OCI-M2 (cell line): ENCODE data around the gene KIAA1958.
"Not testable (repeated sequence)": the region's sequence is repeated elsewhere in the genome, so short reads cannot be mapped to it uniquely, and the experiment has no call there.

Experiments used
- DNase-seq: peaks from one replicate; lab custom pipeline; 2025; ENCODE audit not compliant: unreplicated experiment; lab: John Stamatoyannopoulos, UW

KIAA1958 gene

DNA sequence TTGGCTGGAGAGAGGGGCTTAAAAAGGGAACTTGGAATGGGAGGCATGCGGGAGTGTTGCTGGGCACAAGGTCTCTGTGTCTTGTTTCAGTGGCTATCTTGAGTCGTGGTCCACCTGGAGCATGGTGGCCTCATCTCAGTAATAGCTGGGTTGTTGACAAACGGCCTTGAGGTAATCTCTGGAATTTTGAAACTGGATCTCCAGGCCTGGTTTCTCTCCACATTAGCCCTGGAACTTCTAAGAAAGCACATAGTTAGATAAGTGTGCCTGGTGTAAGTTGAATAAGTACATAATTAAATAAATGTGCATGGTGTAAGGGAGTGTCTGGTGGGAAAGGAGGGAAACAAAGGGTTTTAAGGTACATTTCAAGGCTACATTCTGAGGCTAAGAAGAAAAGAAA, 169.0 kb downstream of the KIAA1958 start:
- no peak for DNase-seq

DNA sequence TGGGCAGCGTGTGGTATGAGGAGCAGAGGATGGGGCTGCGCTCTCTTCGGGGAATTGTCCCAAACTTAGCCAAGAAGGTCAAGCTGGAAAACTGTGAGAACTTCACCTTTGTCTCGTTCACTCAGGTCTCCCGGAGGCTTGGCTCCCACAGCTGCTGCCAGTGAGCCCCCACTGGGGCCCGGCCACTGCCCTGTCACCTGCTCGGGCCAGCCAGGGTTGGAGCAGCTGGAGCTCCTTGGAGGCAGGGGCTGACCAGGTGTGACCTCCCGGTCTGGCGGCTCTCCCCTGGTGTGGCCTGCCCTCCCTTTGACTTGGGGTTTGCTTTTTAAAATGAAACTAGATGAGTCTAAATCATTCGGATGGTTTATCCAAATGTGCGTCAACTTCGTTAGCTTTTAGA, 173.3 kb downstream of the KIAA1958 start:
- DNase-seq: no peak

DNA sequence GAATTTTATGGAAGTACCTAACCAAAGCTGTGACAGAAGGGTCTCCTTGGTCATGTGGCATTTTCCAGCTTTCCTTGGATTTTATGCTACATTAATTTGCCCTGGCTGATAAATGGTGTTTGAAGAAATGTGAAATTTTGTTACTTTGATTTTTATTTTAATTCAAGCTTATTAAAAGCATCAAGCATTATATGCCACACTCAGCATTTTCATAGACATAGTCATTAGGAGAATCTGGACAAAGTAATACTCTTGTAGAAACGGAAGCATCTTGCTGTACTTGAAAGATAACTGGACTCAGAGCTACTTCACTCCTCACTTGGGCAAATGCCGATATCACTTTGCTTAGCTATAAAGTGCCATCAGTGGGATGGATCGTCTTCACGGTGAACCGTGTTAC, 177.1 kb downstream of the KIAA1958 start:
- DNase-seq: no peak

DNA sequence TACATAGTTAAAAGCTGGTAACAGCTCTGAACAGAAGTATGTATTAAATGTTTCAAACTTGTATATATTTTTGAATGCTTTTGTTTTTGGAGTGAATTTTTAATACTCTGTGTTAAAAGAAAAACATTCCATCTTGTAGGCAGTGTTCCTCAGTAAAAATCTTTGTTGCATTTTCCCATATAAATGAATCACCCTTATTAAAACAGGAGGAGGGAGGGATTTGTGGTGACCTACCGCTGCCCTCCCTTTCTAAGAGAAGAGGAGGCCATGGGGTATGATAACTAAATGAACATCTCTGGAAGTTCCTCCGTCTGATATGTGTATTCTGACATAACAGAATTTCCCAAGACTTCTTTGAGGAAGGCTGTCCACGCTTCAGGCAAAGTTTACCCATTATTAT, 177.9 kb downstream of the KIAA1958 start:
- no peak for DNase-seq

DNA sequence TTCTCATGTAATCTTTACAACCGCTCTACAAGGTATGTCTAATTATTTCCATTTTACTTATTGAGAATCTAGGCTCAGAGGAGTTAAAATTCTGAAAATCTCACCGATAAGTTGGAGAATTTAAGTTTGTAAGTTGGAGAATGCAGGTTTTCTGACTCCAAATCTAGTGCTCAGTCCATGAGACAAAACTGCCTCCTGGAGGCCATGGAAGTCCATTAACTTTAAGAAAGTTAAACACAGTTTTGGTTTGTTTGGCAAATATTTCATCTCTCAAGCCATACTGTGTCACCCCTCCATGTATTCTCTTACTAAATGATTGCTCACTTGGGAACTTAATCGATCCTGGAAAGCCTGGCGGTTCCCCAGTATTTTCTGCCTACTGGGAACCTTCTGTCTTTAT, 178.7 kb downstream of the KIAA1958 start:
- DNase-seq: no peak

DNA sequence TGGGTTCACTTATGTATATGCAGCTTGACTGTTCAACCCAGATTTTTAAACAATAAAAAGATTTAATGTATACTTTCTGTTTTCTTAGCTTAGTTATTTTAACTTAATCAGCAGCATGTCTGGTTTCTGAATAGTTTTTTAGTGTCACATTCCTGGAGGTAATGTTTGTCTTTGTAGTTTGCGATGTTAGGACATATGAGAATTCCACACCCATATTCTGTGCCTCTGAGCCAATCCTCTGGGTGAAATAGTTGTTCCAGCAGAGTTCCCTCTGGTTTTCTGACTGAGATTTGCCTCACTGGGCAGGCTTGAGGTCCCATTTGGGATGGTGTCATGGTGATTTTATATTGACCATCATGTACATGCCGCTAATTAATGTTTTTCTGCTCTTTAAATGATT, 182.7 kb downstream of the KIAA1958 start:
- no peak for DNase-seq

DNA sequence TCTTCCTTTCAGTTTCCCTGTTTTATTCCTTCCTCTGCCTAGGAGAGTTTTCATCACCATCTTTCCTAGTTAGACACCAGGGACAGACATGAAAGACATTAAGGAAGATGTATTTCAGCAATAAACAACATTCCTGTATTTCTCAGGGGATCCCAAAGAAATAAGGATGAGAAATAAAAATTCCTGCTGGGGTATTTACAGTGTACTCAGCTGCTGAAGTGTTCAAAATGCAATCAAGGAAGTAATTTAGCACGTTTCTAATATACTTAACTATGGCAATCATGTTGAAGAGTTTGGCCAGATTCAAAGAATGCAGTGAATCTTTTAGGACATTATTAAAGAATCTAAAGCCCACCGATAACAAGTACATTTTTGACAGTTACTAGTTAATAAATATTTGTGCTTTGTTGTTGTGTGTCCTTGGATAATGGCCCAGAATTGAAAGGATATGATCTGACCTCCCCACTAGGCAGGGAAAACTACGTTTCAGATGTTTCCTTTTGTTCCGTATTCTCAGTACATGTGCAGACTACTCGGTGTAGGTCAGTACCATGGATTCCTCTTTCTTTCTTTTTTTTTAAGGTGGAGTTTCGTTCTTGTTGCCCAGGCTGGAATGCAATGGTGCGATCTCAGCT, 184.5 kb downstream of the KIAA1958 start:
- no peak for DNase-seq

DNA sequence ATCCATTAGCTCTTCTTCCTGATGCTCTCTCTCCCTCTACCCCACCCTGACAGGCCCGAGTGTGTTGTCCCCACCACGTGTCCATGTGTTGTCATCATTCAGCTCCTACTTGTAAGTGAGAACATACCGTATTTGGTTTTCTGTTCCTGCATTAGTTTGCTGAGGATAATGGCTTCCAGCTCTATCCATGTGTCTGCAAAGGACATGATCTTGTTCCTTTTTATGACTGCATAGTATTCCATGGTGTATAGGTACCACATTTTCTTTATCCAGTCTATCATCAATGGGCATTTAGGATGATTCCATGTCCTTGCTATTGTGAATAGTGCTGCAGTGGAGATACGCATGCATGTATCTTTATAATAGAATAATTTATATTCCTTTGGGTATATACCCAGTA, 186.6 kb downstream of the KIAA1958 start:
- DNase-seq: not testable (repeated sequence)

DNA sequence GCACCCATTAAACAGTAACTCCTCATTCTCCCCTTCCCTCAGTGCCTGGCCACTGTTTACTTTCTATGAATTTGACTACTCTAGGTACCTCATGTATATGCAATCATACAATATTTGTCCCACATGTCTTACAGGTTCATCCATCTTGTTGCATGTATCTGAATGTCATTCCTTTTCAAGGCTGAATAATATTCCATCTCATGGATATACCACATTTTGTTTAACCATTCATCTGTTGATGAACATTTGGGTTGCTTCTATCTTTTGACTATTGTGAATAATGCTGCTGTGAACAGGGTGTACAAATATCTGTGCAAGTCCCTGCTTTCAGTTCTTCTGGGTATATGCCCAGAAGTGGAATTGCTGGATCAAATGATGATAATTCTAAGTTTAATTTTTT, 190.4 kb downstream of the KIAA1958 start:
- DNase-seq: no peak

DNA sequence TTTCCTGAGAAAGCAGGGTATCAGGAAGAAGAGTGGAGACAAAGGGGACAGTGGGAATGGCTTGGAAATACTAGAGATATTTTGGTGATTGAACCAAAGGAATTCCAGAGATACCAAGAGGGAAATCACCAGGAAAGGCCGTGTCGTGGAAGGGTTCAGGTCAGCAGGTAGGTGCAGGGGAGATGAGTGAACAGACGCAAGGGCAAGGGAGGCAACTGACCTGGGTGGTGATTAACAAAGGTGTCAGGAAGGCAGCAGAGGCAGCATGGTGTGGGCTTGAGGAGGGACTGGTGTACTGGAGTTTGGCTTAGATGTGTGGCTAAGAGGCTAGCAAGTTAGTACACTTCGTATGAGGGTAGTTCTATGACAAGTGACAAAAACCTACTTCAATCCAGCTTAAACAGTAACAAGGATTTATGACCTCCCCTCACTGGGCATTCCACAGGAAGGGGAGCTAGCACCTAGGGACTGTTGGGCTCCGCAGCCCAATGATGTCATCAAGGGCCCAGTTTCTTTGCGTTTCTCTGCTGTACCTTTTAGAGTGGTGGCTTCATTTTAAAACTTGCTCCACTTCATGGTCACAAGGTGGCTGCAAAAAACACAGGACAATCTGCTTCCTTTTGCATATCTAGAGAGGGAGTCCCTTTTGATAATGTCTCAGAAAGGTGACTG, 194.2 kb downstream of the KIAA1958 start:
- DNase-seq: no peak

DNA sequence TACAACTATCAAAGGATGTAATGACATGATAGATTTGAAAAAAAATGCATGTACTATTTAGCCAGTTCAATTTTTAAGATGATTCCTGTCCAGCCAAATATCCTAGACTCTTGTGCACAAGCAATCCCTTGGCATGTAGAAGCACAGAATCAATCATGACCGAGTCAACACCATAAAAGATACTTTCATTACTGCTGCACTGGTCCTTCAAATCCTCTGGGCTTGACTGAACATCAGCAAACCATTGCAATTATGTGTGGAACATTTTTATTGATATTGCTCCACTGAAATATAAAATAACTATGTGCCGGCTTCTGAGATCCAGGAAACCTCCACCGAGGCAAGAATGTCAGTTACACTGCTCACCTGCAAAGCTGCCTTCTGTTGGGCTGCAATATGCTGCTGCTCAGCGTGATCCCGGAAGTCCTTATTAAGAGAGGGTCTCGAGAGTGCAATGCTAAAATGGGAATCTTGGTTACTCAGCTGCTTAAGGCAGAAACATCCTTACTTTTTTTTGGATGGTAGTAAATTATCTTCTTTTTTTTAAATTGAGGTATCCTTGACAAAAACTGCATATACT, 202.6 kb downstream of the KIAA1958 start:
- DNase-seq: no peak

DNA sequence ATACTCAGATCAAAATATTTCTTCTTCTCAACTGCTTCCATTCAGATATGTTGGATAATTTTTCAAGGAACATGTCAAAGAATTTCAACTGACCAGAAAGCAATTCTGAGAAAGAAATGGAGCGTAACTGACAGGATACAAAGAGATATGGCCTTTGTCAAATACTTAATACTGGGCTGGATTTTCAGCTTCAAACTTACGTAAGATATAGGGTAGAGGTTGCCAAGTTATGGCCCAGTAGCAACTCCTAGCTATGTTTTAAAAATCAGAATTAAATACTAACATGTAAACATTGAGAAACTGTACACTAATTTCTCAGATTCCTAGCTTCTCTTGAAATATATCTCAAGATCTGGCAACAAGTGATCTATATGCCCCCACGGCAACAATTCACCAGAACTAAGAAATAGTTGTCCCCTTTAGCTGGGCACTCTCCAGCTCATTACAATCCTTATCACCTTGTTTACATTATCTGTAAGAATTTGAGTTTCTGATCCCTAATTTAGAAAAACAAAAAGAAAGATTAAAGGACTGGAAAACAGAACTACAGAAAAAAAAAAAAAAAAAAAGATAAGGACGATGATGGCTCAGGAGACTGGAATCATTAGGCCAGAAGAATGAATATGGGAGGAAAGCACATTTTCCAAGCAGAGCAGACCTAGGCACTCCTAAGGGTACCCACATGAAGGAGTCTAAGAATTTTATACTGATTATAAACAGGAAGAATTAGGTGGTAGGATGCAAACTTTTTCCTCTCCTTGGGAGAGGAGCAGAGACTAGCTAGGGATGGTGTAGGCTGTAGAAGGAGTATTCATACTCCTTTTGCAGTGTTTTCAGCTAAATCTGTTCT, 208.3 kb downstream of the KIAA1958 start:
- no peak for DNase-seq

DNA sequence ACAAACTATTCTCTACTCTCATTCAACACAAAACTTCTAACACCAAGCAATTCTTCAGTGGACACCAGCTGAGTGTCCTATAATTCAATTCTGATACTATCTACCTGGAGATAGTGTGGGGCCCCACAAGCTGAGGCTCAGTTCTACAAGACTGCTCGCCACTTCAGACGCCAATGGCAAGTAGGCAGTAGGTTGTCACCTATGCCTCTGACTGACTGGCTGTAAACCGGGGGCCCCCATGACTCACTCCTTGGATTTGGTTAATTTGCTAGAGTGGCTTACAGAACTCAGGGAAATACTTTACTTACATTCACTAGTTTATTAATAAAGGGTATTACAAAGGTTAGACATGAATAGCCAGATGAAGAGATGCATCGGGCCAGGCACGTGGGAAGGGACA, 209.8 kb downstream of the KIAA1958 start:
- DNase-seq: no peak

DNA sequence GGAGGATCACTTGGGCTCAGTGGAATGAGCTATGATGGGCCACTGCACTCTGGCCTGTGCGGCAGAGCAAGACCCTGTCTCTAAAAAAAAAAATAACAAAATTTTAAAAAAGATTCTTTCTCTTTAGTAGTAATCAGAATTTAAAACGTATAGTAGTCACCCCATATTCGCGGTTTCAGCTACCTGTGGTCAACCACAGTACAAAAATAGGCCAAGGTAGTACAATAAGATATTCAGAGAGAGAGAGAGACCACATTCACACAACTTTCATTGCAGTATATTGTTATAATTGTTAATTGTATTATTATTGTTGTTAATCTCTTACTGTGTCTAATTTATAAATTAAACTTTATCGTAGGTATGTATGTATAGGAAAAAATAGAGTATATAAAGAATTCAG, 212.6 kb downstream of the KIAA1958 start:
- DNase-seq: no peak

DNA sequence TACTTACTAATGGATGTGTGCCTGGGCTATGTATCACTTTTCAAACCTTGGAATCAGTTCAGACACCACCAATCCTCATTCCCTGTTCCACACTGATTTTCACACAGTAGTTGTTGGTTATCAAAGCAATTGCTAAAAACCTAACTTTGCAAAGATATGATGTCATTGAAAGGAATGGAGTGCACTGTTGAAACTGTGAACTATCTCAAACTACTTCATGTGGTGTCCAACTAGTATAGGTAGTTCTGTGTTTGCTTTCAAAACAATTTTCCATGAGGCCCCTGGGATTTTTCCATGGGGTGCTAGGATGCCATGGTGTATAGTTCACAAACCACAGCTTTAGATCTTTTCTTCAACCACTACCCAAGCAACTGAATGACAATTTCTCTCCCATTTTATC, 213.5 kb downstream of the KIAA1958 start:
- DNase-seq: no peak

DNA sequence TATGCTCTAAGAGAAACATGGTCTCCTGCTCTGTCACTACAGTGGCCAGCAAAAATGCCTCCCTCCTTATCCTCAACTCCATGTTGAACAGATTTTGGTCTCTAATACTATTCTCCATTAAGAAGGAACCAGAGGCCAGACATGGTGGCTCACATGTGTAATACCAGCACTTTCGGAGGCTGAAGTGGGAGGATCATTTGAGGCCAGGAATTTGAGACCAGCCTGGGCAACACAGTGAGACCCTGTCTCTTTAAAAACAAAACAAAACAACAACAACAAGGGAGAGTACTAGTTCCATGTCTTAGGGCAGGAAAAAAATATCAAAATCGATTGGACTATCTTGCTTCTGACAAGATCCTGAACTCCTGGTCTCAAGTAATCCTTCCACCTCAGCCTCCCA, 216.7 kb downstream of the KIAA1958 start:
- no peak for DNase-seq

DNA sequence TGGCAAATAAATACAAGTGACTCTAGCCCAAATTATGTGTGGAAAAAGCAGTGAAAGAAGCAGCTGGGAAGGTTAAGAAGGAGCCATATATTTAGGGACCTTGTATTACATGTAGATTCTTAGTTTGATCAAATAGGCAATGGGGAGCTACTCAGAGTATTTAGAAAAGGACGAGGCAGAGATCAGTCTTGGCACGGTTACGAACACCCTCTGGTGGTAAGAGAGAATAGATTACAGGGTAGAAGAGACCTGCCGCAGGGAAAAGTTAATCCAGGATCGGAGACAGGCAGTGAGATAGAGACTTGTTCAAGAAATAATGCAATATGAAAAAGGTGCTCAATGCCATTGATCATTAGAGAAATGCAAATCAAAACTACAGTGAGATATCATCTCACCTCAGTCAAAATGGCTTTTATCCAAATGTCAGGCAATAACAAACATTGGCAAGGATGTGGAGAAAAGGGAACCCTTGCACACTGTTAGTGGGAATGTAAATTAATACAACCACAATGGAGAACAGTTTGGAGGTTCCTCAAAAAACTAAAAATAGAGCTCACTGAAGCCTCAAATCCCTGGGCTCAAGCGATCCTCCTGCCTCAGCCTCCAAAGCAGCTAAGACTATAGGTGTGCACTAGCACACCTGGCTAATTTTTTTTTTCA, 219.3 kb downstream of the KIAA1958 start:
- DNase-seq: no peak

DNA sequence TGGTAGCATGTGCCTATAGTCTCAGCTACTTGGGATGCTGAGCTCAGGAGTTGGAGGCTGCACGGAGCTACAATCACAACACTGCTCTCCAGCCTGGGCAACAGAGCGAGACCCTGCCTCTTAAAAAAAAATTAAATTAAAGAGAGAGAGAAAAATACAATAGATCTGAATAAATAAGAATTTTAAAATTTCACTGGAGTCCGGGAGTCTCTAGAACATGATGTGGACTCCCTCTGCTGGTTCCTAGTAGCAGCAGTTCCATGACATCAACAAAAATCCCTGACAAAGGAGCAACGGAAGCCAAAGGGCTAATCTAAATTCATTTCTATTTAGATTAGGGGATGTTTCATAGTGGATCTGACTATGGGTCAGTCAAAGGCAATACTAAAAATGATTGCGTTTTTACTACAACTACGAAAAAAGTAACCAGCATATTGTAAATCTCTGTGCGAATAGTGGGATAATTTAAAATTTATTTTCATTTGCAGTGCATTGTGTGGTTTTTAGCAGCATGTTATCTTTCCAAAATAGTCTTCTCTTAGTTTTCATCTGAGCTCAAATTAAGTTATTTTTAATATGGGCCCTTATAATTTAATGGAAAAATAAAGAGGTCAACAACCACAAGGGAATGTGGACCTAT, 224.5 kb downstream of the KIAA1958 start:
- no peak for DNase-seq

DNA sequence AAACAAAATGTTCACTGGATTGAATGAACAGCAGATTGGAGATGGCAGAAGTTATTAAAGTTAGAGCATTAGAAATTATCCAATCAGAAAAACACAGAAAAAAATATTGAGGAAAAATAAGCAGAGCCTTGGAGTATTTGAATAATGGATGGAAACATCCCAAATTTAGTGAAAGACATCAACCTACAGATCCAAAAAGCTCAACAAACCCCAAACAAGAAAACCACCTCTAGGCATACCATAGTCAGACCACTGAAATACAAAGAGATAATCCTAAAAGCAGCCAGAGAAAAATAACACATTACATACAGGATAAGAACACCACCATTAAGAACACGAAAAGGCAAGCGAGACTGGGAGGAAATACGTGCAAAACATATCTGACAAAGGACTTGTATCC, 226.1 kb downstream of the KIAA1958 start:
- DNase-seq: no peak

DNA sequence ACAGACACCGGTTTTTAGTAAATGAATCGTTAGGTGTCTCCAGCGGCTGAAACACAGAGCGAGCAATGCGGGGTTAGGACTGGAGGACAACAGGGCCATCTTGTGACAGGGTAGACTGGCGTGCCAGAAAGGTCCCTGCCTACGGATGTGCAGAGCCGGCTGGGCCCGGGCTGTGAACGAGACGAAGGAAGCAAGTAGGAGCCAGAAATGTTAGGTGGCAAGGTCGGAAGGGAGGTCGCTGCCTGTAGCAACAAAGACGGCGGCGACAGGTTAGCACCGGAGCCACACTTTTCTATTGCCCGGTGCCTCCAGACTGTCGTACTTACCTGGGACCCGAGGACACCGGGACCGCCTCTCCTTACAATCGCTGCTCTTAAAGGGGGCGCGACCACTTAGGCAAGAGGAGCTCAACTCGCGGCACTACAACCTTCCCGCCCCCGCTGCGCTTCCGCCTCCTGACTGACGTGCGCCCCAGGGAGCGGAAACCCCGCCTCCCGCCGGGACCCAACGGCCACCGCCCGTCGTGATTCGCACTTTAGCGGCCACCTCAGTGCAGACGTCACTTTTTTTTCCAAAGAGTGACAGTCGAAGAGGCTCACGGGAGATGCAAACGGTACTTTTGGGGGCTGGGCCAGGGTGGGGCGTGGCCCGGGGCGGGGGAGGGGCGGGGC, 231.2 kb downstream of the KIAA1958 start, which contains the start of gene INIP:
Gene INIP (minus strand): TSS at position 457 of the 671 bp plus-strand sequence. CDS start 1,632 bp downstream, outside the sequence.
- peak; percentile 80 for DNase-seq
